Epithelial cell of proximal tubule (primary cell): ENCODE measurements around the gene NUDT21. TPM values are rescaled to one million over a fixed set of nuclear protein-coding genes. Genes with fewer than 3 reads are reported as not detected.

Experiments used
- DNase-seq: peaks from one replicate; pipeline ENCODE4 v3.0.0-alpha.2; 2011; ENCODE audit warnings: low read depth
- H3K4me3 ChIP-seq: 2 replicates; pipeline ENCODE4 v1.5.1; 2011; ENCODE audit warnings: low read depth, mild to moderate bottlenecking, low read length
- total RNA-seq: library from RNA; depleted of rRNA; stranded (reverse); fragments of >200 nt; gene quantifications from 2 replicates; pipeline ENCODE4 v1.2.3, GENCODE V29; 2015
- TF ChIP-seq, protein P1 (sequence below): conservative IDR thresholded peaks from 2 replicates; pipeline ENCODE4 v1.5.1; 2012; ENCODE audit warnings: low read depth, mild to moderate bottlenecking, low read length

NUDT21 gene
- total RNA-seq, 1 donor from 2014 or later = 78.2 TPM

DNA sequence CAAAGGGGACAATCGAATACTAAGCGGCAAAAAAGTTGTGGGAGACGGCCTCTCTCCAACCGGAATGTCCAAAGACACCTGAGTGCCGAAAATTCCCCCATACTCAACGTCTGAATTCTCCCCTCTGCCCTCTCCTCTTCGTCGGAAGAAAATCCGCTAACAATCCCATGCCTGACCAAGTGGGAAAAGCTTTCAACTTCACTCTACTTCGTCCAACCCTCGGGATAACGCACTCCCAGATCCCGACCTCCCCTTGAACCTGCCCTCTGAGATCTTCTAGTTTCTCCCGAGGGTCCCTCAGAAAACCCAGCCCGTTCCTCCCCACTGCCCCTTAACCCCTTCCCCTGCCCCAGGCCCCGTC is 26.7 kb downstream of the NUDT21 start:
- no peak for DNase-seq
- H3K4me3 ChIP-seq = peak overlapping the region; percentile 70
- TF ChIP-seq, protein P1, sequence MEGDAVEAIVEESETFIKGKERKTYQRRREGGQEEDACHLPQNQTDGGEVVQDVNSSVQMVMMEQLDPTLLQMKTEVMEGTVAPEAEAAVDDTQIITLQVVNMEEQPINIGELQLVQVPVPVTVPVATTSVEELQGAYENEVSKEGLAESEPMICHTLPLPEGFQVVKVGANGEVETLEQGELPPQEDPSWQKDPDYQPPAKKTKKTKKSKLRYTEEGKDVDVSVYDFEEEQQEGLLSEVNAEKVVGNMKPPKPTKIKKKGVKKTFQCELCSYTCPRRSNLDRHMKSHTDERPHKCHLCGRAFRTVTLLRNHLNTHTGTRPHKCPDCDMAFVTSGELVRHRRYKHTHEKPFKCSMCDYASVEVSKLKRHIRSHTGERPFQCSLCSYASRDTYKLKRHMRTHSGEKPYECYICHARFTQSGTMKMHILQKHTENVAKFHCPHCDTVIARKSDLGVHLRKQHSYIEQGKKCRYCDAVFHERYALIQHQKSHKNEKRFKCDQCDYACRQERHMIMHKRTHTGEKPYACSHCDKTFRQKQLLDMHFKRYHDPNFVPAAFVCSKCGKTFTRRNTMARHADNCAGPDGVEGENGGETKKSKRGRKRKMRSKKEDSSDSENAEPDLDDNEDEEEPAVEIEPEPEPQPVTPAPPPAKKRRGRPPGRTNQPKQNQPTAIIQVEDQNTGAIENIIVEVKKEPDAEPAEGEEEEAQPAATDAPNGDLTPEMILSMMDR = no peak

DNA sequence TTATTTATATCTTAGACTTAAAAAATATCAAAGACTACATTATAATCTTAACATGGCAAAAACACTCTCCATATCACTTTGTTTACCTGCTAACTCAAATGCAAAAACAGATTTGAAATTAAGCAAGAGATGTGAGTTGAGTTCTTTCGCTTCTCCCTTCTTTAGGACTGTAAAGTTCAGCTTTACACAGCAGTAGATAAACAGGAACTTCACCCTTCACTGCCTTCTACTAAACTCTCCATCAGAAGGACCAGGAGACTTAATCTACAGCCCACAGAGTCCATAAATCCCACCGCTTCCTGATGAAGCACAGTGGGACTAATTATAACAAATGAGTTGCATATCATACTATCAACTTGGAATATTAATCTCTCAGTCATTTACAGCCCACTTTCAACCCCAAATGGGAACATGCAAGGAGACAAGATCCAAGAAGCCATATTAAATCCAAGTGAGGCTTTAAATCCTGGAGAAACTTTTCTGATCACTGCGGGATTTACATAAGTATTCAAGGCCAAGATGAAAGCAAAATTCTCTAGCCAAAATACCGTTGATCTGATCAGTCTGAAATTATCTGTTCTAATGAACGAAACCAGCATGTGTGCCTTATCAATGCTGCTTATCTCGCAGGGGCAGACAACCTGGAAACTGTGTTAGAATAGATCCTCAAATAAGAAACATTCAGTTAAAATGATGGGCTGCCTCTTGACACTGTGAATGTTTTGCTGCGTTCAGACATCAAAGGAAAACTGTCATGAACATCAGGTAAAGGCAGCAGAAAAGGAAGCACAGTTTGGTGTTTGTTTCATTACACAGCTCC is 27.3 kb downstream of the NUDT21 start:
- TF ChIP-seq, protein P1 = no peak
- peak overlapping the region; percentile 70 for H3K4me3 ChIP-seq
- no peak for DNase-seq

DNA sequence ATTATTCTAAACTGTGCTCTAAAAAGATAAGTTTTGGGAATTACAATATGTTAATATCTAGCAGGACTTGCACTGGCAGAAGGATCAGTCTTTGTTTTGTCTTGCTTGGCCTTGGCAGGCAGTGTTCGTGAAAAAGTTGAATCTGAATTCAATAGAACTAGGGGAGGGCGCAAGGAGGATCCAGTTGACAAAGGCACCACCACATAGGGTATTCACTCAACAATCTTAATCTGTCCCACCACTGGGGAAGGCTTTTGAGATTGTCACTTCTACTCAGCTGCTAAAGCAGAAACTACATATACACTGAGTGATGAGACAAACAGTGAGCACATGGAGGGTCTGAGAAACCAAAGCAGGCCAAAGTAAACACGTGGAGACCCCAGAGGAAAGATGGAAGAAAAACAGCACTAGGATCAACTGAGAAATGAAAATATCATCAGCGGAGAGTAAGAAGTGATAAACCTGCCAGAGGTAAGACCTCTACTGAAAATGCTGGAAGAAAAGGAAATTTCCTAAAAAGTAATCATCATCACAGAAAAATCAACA is 28.2 kb downstream of the NUDT21 start:
- no peak for DNase-seq
- H3K4me3 ChIP-seq = no peak overlapping the region
- TF ChIP-seq, protein P1 = no peak

DNA sequence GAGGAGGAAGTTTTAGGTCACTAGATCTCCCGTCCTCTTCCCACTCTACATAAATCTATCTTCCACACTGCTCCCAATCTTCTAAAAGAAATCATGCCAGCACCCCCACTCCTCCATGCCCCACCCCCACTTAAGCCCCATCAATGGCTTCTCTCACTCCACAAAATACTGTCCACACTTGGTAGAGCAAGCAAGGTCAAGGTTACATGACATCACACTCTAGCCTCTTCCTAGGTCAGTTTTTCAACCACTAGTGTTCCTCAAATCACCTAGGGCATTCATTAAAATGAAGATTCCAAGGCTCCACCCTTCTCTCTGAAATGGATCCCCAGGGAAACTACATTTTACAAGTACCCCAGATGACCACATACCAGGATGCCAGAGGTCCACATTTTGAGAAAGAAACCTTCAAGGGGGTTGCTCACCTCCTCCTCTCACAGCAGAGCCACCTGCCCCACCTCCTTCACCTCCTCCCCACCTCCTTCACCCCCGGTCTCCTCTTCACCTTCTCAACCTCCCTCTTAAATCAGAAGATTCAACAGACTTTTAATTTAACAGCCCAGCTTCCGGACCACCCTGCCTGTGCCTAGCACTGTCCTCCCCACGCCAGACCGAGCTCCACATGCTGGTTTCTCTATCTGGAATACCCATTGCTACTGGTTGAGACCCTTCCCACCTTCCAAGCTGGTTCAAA is 29.0 kb downstream of the NUDT21 start:
- no peak for DNase-seq
- no peak overlapping the region for H3K4me3 ChIP-seq
- TF ChIP-seq, protein P1 = no peak

DNA sequence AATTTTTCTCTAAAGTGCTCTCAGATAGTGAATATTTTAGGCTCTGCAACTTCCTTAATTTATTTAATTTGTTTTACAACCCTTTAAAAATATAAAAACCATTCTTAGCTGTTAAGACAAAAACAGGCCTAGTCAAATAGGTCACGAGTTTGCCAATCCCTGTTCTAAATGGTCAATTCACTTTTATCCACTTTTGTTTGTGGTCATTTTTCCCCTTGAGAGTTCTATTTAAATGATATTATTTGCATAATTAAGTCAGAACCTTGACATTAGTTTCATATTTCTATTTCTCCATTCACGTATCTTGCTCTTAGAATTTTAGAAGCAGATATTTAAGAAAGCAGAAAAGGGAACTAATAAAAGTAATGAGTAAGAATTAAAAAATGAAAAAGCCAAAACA is 29.8 kb downstream of the NUDT21 start:
- TF ChIP-seq, protein P1 = no peak
- H3K4me3 ChIP-seq = no peak overlapping the region
- no peak for DNase-seq

DNA sequence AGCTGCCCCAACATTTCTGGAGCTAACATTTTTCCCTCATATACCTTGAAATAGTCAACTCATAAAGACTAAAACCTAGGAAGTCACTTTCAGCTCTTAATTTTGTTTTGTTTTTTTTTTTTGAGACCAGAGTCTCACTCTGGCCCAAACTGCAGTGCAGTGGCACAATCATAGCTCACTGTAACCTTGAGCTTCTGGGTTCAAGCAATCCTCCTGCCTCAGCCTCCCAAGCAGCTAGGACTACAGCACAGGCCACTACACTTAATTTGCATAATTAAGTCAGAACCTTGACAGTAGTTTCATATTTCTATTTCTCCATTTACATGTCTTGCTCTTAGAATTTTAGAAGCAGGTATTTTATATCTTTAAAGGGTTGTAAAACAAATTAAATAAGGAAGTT is 30.5 kb downstream of the NUDT21 start:
- TF ChIP-seq, protein P1 = no peak
- no peak for DNase-seq

More for the DNA sequence above, 30.5 kb downstream of the NUDT21 start:
- H3K4me3 ChIP-seq = no peak overlapping the region
